ENCODE measurements around the gene PPAN.

PPAN gene
- 10.1 to 43.6 (median 16.0) reads per million in 3 experiments for total RNA-seq

- peak; percentile 98 for DNase-seq
These were observed at the start of gene PPAN for GRCh38 chr19:10106100-10106936. Gene PPAN (plus strand): TSS chr19:10106362. CDS start chr19:10106395, 33 bp downstream.

GRCh38 chr19:10061717-10062310, 44.3 kb upstream of the PPAN start:
- no peak for DNase-seq

- peak; percentile 11 for DNase-seq
These were observed 38.0 kb upstream of the PPAN start for GRCh38 chr19:10068205-10068604.

- no peak for DNase-seq
These were observed 37.1 kb upstream of the PPAN start for GRCh38 chr19:10069046-10069445.

GRCh38 chr19:10070730-10071446, 35.3 kb upstream of the PPAN start:
- DNase-seq, result no peak

DNA sequence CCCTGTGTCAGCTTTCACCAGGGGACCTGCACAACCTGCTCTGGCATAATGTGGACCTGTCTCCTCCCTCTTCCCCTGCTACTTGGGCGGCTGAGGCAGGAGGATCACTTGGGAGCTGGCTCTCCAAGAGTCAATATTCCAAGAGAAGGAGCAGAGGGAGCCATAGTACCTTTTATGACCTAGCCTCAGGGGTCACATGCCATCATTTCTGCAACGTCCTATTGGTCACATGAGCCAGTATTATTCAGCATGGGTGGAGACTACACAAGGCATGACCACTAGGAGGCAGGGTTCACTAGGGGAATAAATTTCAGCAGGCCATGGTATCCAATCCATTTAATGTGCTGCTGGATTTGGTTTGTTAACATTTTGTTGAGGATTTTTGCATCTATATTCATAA, 32.0 kb upstream of the PPAN start:
- DNase-seq, result peak; percentile 56

DNA sequence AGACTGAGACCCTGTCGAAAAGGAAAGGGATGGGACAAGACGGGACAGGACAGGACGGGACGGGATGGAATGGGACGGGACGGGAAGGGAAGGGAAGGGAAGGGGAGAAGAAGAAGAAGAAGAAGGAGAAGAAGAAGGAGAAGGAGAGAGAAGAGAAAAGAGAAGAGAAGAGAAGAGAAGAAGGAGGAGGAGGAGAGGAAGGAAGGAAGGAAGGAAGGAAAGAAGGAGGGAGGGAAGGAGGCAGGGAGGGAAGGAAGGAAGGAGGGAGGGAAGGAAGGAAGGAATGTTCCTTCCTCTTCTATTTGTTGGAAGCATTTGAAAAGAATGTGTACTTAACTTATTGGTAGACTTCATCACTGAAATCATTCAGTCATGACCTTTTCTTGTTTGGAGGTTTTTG, 29.6 kb upstream of the PPAN start:
- DNase-seq, result no peak

DNA sequence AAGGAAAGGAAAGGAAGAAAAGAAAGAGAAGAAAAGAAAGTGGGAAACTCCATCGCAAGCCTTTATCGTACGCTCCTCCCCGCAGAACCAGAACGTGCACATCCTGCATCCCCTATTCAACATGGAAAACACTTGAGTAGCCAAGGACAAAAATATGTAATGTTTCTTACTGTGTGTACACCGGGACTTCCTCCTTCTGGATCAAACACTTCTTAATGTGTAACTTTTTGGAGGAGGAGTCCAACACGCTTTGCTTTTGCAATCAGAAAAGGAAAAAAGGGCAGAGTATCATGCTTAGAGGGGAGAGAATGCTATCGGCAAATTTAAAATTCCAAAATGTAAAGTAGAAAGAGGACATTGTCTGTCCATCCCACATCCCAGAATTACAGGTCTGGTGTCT, 27.8 kb upstream of the PPAN start:
- no peak for DNase-seq

DNA sequence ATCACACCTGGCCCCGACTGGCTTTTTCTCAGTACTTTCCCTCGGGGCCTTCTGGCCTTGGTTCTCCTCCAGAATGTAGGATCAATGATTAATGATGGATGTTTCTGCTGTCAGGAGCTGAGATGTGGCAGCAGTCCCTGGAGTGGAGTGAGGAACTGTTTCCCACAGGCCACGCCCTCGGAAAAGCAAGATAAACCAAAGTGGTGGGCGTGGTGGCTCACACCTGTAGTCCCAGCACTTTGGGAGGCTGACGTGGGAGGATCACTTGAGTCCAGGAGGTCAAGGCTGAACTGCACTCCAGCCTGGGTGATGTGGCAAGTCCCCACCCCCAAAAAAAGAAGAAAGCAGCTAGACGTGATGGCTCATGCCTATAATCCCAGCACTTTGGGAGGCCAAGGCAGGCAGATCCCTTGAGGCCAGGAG, 27.1 kb upstream of the PPAN start:
- DNase-seq, result no peak

DNA sequence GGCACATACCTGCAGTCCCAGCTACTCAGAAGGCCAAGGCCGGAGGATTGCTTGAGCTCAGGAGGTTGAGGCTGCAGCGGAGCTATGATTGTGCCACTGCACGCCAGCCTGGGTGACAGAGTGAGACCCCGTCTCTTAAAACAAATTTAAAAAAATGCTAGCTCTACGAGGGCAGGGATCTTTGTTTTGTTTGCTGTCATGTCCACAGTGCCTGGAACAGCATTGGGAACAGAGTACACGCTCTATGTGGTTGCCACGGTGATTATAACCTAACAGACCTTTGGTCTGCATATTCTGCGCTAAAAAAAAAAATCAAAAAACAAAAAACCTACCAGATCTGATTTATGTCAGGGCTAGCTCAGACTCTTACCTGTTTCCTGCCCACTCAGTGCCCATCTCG, 22.3 kb upstream of the PPAN start:
- no peak for DNase-seq

DNA sequence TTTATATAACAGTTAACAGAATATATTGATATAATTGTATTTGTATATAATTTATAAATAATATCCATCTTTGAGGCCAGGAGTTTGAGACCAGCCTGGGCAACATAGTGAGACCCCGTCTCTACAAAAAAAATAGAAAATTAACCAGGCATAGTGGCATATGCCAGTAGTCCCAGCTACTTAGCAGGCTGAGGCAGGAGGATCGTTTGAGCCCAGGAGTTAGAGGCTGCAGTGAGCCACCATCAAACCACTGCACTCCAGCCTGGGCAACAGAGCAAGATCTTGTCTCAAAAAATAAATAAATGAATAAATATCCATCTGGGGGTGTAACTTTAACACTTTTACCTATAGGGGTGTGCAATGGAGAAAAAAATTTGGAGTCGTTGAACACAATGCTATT, 21.4 kb upstream of the PPAN start:
- DNase-seq, result no peak

DNA sequence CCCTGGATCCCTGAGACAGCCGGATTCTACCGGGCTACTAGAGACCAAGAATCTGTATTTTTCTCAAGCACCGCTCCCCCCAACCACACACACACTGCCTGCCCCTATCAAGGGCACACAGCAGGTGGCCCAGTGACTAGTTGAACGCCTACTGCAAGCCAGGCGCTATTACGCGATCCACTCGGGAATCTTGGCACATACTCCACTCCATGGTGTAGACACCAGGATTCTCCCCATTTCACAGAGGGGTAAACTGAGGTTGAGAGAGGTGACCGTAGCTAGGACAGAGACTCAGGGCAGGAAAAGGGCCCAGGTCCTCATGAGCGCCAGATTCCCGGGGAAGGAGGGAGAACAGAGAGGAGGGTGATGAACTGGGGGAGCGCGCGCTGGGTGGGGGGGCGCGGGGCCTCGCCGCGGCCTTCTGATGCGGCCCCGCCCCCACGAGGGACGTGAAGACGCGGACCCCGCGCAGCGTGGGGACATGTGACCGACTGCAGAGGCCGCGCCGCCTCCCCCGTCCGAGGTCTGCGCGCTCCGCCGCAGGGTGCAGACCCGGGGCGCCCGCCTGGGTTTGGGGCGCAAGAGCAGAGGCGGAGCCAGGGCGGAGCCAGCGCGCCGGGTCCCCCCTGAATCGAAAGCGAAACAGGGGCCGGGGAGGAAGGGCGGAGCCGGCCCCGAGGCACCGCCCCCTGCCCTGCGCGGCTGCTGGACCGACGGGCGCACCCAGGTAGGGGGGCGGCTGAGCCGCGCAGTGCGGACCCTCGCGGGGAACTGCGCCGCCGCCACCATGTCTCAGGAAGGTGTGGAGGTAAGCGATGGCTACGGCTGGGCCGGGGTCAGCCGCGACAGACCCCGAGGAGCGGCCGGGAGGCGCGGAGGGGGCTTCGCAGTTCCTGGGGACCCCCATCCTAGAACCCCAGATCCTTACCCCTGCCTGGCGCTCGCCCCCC, 20.2 kb upstream of the PPAN start, which contains the start of gene SHFL:
Gene SHFL, plus strand, starts transcription at position 677 of the 950 bp plus-strand sequence. Its CDS starts 111 bp downstream, at position 788.
- peak; percentile 77 for DNase-seq

DNA sequence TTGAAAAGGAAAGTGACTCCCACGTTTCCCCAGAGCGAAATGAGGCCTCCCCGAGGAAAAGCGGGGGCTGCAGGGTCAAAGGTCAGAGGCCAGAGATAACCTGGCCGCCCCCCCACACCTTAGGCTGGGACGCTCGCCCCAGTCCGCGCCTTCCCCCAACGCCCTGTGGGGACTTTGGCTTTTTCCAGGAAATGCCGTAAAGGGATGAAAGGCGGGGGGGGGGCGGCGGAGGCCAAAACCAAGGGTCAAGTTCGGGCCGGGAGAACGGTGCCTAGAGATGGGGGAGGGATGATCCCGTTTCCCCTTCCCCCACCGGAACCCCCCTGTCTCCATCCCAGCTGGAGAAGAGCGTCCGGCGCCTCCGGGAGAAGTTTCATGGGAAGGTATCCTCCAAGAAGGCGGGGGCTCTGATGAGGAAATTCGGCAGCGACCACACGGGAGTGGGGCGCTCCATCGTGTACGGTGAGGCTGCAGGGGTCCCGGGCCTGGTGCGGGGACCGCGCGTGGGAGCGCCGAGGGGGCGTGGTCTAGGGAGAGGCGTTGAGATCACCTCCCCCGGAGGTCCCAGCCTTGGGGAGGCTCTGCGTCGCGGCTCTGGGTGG, 19.5 kb upstream of the PPAN start:
- DNase-seq, result no peak

GRCh38 chr19:10087296-10088061, 18.7 kb upstream of the PPAN start:
- DNase-seq, result no peak

GRCh38 chr19:10088949-10089554, 17.1 kb upstream of the PPAN start:
- DNase-seq, result no peak

DNA sequence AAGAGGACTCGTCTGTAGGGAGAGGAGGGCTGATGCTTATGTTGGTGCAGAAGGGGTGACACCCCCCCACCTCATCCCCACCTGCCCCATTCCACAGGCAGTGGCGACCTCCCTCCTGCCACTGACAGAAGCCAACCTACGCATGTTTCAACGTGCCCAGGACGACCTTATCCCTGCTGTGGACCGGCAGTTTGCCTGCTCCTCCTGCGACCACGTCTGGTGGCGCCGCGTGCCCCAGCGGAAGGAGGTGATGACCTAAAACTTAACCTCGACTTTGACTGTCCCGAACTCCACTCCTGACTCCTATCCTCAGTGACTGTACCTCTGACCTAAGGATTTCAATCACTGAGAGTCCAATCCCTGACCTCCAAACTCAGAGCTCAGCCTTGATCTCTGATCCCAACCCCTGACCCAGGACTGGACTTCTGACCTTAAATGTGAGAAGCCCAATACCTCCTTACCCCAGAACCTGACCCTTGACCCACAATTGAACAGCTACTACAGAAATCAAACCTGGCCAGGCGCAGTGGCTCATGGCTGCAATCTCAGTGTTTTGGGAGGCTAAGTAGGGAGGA, 16.3 kb upstream of the PPAN start:
- no peak for DNase-seq

DNA sequence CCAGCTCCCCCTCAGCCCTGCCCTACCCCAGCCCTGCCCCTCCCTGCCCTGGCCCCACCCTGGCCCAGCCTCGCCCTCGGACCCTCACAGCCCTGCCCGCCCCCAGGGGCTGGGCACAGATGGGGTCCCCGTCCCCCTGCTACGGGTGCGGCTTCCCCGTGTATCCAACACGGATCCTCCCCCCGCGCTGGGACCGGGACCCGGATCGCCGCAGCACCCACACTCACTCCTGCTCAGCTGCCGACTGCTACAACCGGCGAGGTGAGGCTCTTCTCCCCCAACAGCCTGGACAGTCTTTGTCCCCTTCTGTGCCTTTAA, 14.8 kb upstream of the PPAN start:
- DNase-seq, result no peak

DNA sequence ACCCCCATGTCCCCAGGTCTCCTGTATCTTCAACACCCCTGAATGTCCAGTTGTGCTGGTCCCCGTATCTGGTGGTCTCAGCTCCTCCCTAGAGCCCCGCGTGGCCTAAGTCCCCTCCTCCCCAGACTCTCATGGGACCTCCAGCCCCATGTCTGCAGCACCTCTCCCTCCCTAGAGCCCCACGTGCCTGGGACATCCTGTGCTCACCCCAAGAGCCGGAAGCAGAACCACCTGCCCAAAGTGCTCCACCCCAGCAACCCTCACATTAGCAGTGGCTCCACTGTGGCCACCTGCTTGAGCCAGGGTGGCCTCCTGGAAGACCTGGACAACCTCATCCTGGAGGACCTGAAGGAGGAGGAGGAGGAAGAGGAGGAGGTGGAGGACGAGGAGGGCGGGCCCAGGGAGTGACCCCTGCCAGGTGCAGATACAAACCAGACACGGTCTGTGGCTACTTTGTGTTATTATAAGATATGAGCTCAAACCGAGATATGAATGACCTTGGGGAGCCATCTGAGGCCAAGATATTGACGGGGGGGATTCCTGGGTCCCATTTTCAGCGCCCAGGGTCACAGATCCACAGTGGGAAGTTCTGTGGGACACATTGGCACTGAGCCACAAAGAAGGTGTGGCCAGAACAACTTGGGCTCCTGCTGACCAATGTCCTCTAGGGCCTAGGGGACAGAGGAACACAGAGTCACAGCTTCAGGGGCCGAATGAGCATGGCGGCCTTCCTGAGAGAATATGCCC, 14.1 kb upstream of the PPAN start:
- no peak for DNase-seq

DNA sequence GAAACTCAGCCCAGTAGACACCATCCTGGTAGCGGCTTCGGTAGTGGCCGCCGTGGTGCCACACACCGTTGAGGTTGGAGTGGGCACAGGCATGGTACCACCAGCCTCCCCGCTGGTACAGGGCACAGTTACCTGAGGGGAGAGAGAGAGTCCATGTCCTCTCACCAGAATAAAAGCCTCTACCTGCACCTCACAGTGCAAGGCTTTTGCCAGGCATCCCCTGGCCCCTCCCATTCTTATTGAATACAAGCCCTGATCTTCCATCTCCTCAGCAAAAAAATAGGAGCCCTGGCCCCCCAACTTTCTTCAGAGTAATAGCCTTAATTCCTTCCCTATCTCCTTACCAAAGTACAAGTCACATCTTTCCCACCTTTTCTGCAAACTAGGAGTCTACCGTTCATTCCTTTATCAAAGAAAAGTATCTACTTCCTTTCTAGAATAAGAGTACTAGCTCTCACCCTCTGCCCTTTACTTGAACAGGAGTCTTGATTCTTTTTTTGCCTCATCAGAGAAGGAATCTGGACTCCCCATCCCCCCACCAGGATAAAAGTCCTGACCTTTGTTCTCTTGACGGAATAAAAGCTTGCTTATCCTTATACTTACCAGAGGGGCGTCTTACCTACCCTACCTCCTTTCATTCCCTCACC, 13.4 kb upstream of the PPAN start:
- no peak for DNase-seq

Data from central memory CD4-positive, alpha-beta T cell (primary cell).